Measurements from ENCODE around the gene PLEKHH2. TPM values are rescaled to one million over a fixed set of nuclear protein-coding genes. Genes with fewer than 3 reads are reported as not detected.

PLEKHH2 gene
- polyA plus RNA-seq, 3 donors = not detected

DNA sequence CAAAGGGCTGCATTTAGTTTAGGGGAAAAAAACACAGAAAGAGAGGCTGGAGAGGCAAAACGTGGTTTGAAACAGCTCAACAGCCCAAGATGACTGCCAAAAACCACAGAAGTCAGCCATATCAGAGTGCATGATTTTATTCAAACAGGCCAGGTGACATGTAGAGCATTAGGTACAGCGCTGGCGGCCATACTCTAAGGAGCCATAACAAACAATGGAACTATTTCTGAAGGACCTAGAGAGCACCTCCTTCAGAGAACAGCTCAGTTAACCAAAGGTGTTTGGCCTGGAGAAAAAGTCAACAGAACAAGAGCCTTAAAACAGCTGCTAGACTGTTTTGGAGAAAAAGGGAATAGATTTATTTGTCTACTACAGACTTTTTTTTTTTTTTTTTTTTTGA lies 43.8 kb upstream of the PLEKHH2 start:
- Mint-ChIP-seq H3K27me3 (ENCODE audit: low read depth in 3 of 3) (peaks cover 0 to 2% (median 2%) of the 10 kb centered on the region in 3 donors), H3K4me1 (peaks cover 21% of the 10 kb centered on the region), H3K27ac (no peak overlapping the region), H3K9me3 (no peaks in the 10 kb centered on the region), H3K4me3 (no peak overlapping the region), H3K36me3 (peaks cover 18 to 25% of the 10 kb centered on the region in 2 donors)
- Histone ChIP-seq H3K27ac (ENCODE audit: low read depth in 1 of 2, low read length in 2 of 2) (no peak overlapping the region), H3K27me3 (ENCODE audit: control insufficient read depth in 2 of 2, insufficient read depth in 2 of 2, low read length in 2 of 2) (no peaks in the 10 kb centered on the region), H3K36me3 (replicated peaks in 1 of 2; ENCODE audit: control insufficient read depth in 1 of 2, insufficient read depth in 2 of 2, low read length in 2 of 2) (peaks cover 33 to 40% of the 10 kb centered on the region in 2 donors), H3K79me2 (ENCODE audit: insufficient read depth, low read length) (peaks cover 17% of the 10 kb centered on the region), H3K4me2 (replicated peaks; ENCODE audit: extremely low read depth, low read length, poor library complexity, severe bottlenecking) (no peak overlapping the region), H3K4me3 (replicated peaks in 1 of 3; ENCODE audit: low read depth in 2 of 3, low read length in 3 of 3) (no peak overlapping the region), H3K4me1 (ENCODE audit: control insufficient read depth in 1 of 2, insufficient read depth in 2 of 2, low read length in 2 of 2) (peaks cover 16 to 22% of the 10 kb centered on the region in 2 donors), H3K9me3 (replicated peaks in 1 of 2; ENCODE audit: control insufficient read depth in 1 of 2, insufficient read depth in 1 of 2, low read length in 2 of 2) (no peaks in the 10 kb centered on the region), H2AFZ (ENCODE audit: insufficient read depth, low read depth, low read length, poor library complexity, severe bottlenecking) (no peak overlapping the region), H4K20me1 (ENCODE audit: insufficient read depth, low read length) (no peaks in the 10 kb centered on the region), H3K9ac (ENCODE audit: insufficient read depth, low read length, poor library complexity, severe bottlenecking) (no peak overlapping the region)
- 43% methylated on average over 1 of the region's 3 CpGs for WGBS (ENCODE audit: insufficient coverage)
- intact Hi-C loops (cut with micrococcal nuclease) = loop anchor here (10.0 kb wide), 3 partner anchors 402 to 772 kb away; partner anchors contain the start of genes CAMKMT (in 1 of the 2), LRPPRC (in 1 of the 2), PPM1B (in 1 of the 2) and PREPL (in 1 of the 2)
- no peak for DNase-seq
- TF ChIP-seq, protein P1, sequence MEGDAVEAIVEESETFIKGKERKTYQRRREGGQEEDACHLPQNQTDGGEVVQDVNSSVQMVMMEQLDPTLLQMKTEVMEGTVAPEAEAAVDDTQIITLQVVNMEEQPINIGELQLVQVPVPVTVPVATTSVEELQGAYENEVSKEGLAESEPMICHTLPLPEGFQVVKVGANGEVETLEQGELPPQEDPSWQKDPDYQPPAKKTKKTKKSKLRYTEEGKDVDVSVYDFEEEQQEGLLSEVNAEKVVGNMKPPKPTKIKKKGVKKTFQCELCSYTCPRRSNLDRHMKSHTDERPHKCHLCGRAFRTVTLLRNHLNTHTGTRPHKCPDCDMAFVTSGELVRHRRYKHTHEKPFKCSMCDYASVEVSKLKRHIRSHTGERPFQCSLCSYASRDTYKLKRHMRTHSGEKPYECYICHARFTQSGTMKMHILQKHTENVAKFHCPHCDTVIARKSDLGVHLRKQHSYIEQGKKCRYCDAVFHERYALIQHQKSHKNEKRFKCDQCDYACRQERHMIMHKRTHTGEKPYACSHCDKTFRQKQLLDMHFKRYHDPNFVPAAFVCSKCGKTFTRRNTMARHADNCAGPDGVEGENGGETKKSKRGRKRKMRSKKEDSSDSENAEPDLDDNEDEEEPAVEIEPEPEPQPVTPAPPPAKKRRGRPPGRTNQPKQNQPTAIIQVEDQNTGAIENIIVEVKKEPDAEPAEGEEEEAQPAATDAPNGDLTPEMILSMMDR (IDR thresholded peaks at IDR 0.05) = no peak

DNA sequence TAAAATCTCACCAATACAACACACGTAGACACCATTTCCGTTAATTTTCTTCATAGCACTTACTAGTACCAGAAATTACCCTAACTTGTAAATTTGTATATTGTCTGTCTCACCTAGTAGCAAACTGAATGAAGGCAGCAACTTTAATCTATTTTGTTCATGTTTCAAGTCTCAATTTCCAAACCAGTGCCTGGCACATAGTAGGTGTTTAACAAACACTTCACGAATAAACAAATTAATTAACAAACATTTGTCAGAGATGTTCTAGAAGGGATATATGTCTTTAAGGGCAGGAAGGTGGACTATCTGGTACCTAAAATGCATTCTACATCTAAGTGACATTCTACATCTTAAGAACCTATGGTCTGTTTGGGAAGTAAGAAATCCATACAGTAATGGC lies 42.2 kb upstream of the PLEKHH2 start:
- H3K4me2 ChIP-seq (replicated peaks; ENCODE audit: extremely low read depth, low read length, poor library complexity, severe bottlenecking) = peak overlapping the region; percentile 85
- peaks cover 12 to 19% of the 10 kb centered on the region in 2 donors for H3K36me3 Mint-ChIP-seq
- peaks cover 17% of the 10 kb centered on the region for H3K79me2 ChIP-seq (ENCODE audit: insufficient read depth, low read length)
- DNase-seq = no peak
- H3K9me3 ChIP-seq (replicated peaks in 1 of 2; ENCODE audit: control insufficient read depth in 1 of 2, insufficient read depth in 1 of 2, low read length in 2 of 2) = no peaks in the 10 kb centered on the region
- H3K27me3 ChIP-seq (ENCODE audit: control insufficient read depth in 2 of 2, insufficient read depth in 2 of 2, low read length in 2 of 2) = no peaks in the 10 kb centered on the region
- H3K27ac ChIP-seq (ENCODE audit: low read depth in 1 of 2, low read length in 2 of 2) = peak overlapping the region in 1 of 2 donors; percentile 96
- peaks cover 2 to 5% (median 3%) of the 10 kb centered on the region in 3 donors for H3K27me3 Mint-ChIP-seq (ENCODE audit: low read depth in 3 of 3)
- peaks cover 16 to 22% of the 10 kb centered on the region in 2 donors for H3K4me1 ChIP-seq (ENCODE audit: control insufficient read depth in 1 of 2, insufficient read depth in 2 of 2, low read length in 2 of 2)
- TF ChIP-seq, protein P1 (IDR thresholded peaks at IDR 0.05) = no peak
- no CpG with 5 or more reads among the region's 3 CpGs for WGBS (ENCODE audit: insufficient coverage)
- peaks cover 22 to 24% of the 10 kb centered on the region in 2 donors for H3K36me3 ChIP-seq (replicated peaks in 1 of 2; ENCODE audit: control insufficient read depth in 1 of 2, insufficient read depth in 2 of 2, low read length in 2 of 2)
- H3K9ac ChIP-seq (ENCODE audit: insufficient read depth, low read length, poor library complexity, severe bottlenecking) = no peak overlapping the region
- intact Hi-C loops (cut with micrococcal nuclease) = loop anchor here (10.0 kb wide), 3 partner anchors 400 to 770 kb away; partner anchors contain the start of genes CAMKMT (in 1 of the 2), LRPPRC (in 1 of the 2), PPM1B (in 1 of the 2) and PREPL (in 1 of the 2)
- peak overlapping the region in 2 of 7 donors; percentile 94 to 97 for H3K27ac Mint-ChIP-seq
- H3K9me3 Mint-ChIP-seq = no peaks in the 10 kb centered on the region
- H3K4me3 Mint-ChIP-seq = peak overlapping the region; percentile 92 to 95
- peak overlapping the region; percentile 96 for H2AFZ ChIP-seq (ENCODE audit: insufficient read depth, low read depth, low read length, poor library complexity, severe bottlenecking)
- peaks cover 21% of the 10 kb centered on the region for H3K4me1 Mint-ChIP-seq
- H3K4me3 ChIP-seq (replicated peaks in 1 of 3; ENCODE audit: low read depth in 2 of 3, low read length in 3 of 3) = peak overlapping the region; percentile 78 to 98 (median 91)
- H4K20me1 ChIP-seq (ENCODE audit: insufficient read depth, low read length) = no peaks in the 10 kb centered on the region

Measured in CD14-positive monocyte (primary cell).